ENCODE data around the gene SIX4.

The SIX4 gene

GRCh38 chr14:60753264-60754119, 29.3 kb upstream of the SIX4 start:
- Histone ChIP-seq H3K79me2 (ENCODE audit: control insufficient read depth, low read length) (peaks cover 88% of the 10 kb centered on the region), H3K36me3 (ENCODE audit: control insufficient read depth, low read length) (no peaks in the 10 kb centered on the region), H3K4me2 (ENCODE audit: low read length) (peak overlapping the region; percentile 39), H3K4me1 (ENCODE audit: control insufficient read depth, low read length) (peaks cover 52% of the 10 kb centered on the region), H3K4me3 (ENCODE audit: low read length) (peak overlapping the region; percentile 9), H3F3A (ENCODE audit: control insufficient read depth, insufficient read depth) (no peaks in the 10 kb centered on the region), H3K27me3 (ENCODE audit: control insufficient read depth, low read length) (no peaks in the 10 kb centered on the region), H4K20me1 (ENCODE audit: control insufficient read depth, insufficient read depth, low read depth, low read length) (peaks cover 7% of the 10 kb centered on the region; the same call in 1 of the 2 replicates), H3K9me2 (replicated peaks; ENCODE audit: control insufficient read depth, low read length) (no peaks in the 10 kb centered on the region), H3K27ac (ENCODE audit: low read depth, low read length) (0 out of 2 replicates have a peak overlapping the region, but pooled peaks have one; percentile 2), H3K9me3 (ENCODE audit: control insufficient read depth, insufficient read depth, low read length) (no peaks in the 10 kb centered on the region)
- TF ChIP-seq EZH2phosphoT487 (IDR thresholded peaks at IDR 0.05; ENCODE audit: borderline replicate concordance, low read length) (no peak), CTCF (IDR thresholded peaks at IDR 0.05; ENCODE audit: low read depth, low read length, poor library complexity, severe bottlenecking) (no peak)

- TF ChIP-seq CTCF (IDR thresholded peaks at IDR 0.05; ENCODE audit: low read depth, low read length, poor library complexity, severe bottlenecking): no peak
- no peak for TF ChIP-seq EZH2phosphoT487 (IDR thresholded peaks at IDR 0.05; ENCODE audit: borderline replicate concordance, low read length)
- Histone ChIP-seq H3K9me2 (replicated peaks; ENCODE audit: control insufficient read depth, low read length) (no peaks in the 10 kb centered on the region), H3K4me1 (ENCODE audit: control insufficient read depth, low read length) (no peaks in the 10 kb centered on the region; the same call in 1 of the 2 replicates), H3F3A (ENCODE audit: control insufficient read depth, insufficient read depth) (no peaks in the 10 kb centered on the region), H4K20me1 (ENCODE audit: control insufficient read depth, insufficient read depth, low read depth, low read length) (peaks cover 11% of the 10 kb centered on the region; the same call in 1 of the 2 replicates), H3K27me3 (ENCODE audit: control insufficient read depth, low read length) (no peaks in the 10 kb centered on the region), H3K27ac (ENCODE audit: low read depth, low read length) (no peak overlapping the region), H3K79me2 (ENCODE audit: control insufficient read depth, low read length) (peaks cover 89% of the 10 kb centered on the region), H3K36me3 (ENCODE audit: control insufficient read depth, low read length) (peaks cover 4% of the 10 kb centered on the region; the same call in 1 of the 2 replicates), H3K4me3 (ENCODE audit: low read length) (no peak overlapping the region), H3K4me2 (ENCODE audit: low read length) (no peak overlapping the region), H3K9me3 (ENCODE audit: control insufficient read depth, insufficient read depth, low read length) (no peaks in the 10 kb centered on the region; the same call in 1 of the 2 replicates)
Observed at GRCh38 chr14:60744566-60744965, 20.4 kb upstream of the SIX4 start.

GRCh38 chr14:60738843-60739508, 14.8 kb upstream of the SIX4 start:
- Histone ChIP-seq H3K36me3 (ENCODE audit: control insufficient read depth, low read length) (peaks cover 8% of the 10 kb centered on the region), H3K4me2 (ENCODE audit: low read length) (no peak overlapping the region), H3K27ac (ENCODE audit: low read depth, low read length) (no peak overlapping the region), H4K20me1 (ENCODE audit: control insufficient read depth, insufficient read depth, low read depth, low read length) (no peaks in the 10 kb centered on the region), H3K4me3 (ENCODE audit: low read length) (no peak overlapping the region), H3K9me2 (replicated peaks; ENCODE audit: control insufficient read depth, low read length) (no peaks in the 10 kb centered on the region), H3K79me2 (ENCODE audit: control insufficient read depth, low read length) (peaks cover 91% of the 10 kb centered on the region), H3F3A (ENCODE audit: control insufficient read depth, insufficient read depth) (no peaks in the 10 kb centered on the region), H3K27me3 (ENCODE audit: control insufficient read depth, low read length) (no peaks in the 10 kb centered on the region), H3K9me3 (ENCODE audit: control insufficient read depth, insufficient read depth, low read length) (no peaks in the 10 kb centered on the region; the same call in 1 of the 2 replicates), H3K4me1 (ENCODE audit: control insufficient read depth, low read length) (peaks cover 15% of the 10 kb centered on the region)
- TF ChIP-seq CTCF (IDR thresholded peaks at IDR 0.05; ENCODE audit: low read depth, low read length, poor library complexity, severe bottlenecking): no peak
- TF ChIP-seq EZH2phosphoT487 (IDR thresholded peaks at IDR 0.05; ENCODE audit: borderline replicate concordance, low read length): no peak
